Mammary epithelial cell (primary cell): Measurements from ENCODE around the gene FAM180A.

Experiments
- EZH2 ChIP-seq: IDR thresholded peaks from 2 replicates; pipeline ENCODE4 v1.6.1; 2012; ENCODE audit warnings: low read length, inconsistent platforms, borderline replicate concordance
- TF ChIP-seq, protein P1 (sequence below), 2 donors: IDR thresholded peaks in 1 of 2; conservative IDR thresholded peaks in 1 of 2; 2 replicates each; pipeline ENCODE4 v1.5.1; 2011 to 2012; ENCODE audit warnings: inconsistent platforms in 2 of 2, low read length in 2 of 2, mild to moderate bottlenecking in 2 of 2, control low read depth in 1 of 2, low read depth in 1 of 2; ENCODE audit not compliant: insufficient read depth in 1 of 2; ENCODE audit errors: extremely low read depth in 1 of 2

DNA sequence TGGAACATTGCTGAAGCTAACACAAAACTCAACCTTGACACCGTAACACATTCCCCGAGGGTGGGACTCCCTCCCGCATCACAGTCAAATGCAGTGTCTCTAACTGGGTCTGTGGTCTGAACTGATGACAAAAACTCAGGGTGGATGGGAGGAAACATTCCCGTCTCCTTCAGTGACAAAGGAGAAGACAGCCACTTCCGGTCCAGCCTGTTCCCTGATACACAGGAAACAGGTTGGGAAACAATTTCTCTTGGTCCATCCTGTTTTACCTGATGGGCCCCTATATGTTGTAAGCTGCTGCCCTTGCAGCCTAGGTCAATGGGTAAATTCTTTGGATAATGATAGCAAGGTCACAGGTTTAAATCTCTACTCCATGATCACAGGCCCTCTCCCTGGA is 41.0 kb downstream of the FAM180A start:
- TF ChIP-seq, protein P1, sequence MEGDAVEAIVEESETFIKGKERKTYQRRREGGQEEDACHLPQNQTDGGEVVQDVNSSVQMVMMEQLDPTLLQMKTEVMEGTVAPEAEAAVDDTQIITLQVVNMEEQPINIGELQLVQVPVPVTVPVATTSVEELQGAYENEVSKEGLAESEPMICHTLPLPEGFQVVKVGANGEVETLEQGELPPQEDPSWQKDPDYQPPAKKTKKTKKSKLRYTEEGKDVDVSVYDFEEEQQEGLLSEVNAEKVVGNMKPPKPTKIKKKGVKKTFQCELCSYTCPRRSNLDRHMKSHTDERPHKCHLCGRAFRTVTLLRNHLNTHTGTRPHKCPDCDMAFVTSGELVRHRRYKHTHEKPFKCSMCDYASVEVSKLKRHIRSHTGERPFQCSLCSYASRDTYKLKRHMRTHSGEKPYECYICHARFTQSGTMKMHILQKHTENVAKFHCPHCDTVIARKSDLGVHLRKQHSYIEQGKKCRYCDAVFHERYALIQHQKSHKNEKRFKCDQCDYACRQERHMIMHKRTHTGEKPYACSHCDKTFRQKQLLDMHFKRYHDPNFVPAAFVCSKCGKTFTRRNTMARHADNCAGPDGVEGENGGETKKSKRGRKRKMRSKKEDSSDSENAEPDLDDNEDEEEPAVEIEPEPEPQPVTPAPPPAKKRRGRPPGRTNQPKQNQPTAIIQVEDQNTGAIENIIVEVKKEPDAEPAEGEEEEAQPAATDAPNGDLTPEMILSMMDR (conservative IDR thresholded peaks at IDR 0.05 in 1 of 2, IDR thresholded peaks at IDR 0.05 in 1 of 2; ENCODE audit: extremely low read depth in 1 of 2, insufficient read depth in 1 of 2, low read depth in 1 of 2, low read length in 2 of 2): no peak
- TF ChIP-seq EZH2: no peak
